Fibroblast of skin of right quadriceps (primary cell): ENCODE data around the gene VPS13D.
A peak's percentile ranks its signal among the peaks of the same experiment; 100 is the strongest.
"Not testable (repeated sequence)": the region's sequence is repeated elsewhere in the genome, so short reads cannot be mapped to it uniquely, and the experiment has no call there.

Experiments used
- DNase-seq: peaks from one replicate; pipeline ENCODE4 v3.0.0-alpha.2; 2013

Gene VPS13D

GRCh38 chr1:12499539-12500240 lies 269.9 kb downstream of the VPS13D start:
- peak; percentile 73 for DNase-seq

- peak; percentile 84 for DNase-seq
Measured at GRCh38 chr1:12501661-12502060, 271.8 kb downstream of the VPS13D start.

- no peak for DNase-seq
Measured at GRCh38 chr1:12502336-12503109, 272.7 kb downstream of the VPS13D start.

- DNase-seq, result no peak
Measured at GRCh38 chr1:12503709-12504108, 273.9 kb downstream of the VPS13D start.

- no peak for DNase-seq
Measured at GRCh38 chr1:12504601-12505000, 274.8 kb downstream of the VPS13D start.

- DNase-seq, result no peak
Measured at GRCh38 chr1:12505231-12505630, 275.4 kb downstream of the VPS13D start.

- no peak for DNase-seq
Measured at GRCh38 chr1:12505639-12506280, 275.9 kb downstream of the VPS13D start.

- DNase-seq, result no peak
Measured at GRCh38 chr1:12506281-12507280, 276.8 kb downstream of the VPS13D start.

- DNase-seq, result no peak
Measured at GRCh38 chr1:12507631-12508030, 277.8 kb downstream of the VPS13D start.

GRCh38 chr1:12508849-12509248 lies 279.0 kb downstream of the VPS13D start:
- DNase-seq, result no peak

GRCh38 chr1:12511128-12511484 lies 281.3 kb downstream of the VPS13D start:
- no peak for DNase-seq

- DNase-seq, result peak; percentile 11
Measured at GRCh38 chr1:12511516-12512468, 282.0 kb downstream of the VPS13D start.

GRCh38 chr1:12513181-12513580 lies 283.4 kb downstream of the VPS13D start:
- no peak for DNase-seq

- no peak for DNase-seq
Measured at GRCh38 chr1:12514590-12514989, 284.8 kb downstream of the VPS13D start.

- no peak for DNase-seq
Measured at GRCh38 chr1:12515234-12515633, 285.4 kb downstream of the VPS13D start.

GRCh38 chr1:12516741-12517140 lies 286.9 kb downstream of the VPS13D start:
- DNase-seq, result no peak

GRCh38 chr1:12518931-12519692 lies 289.3 kb downstream of the VPS13D start:
- DNase-seq, result peak; percentile 56

GRCh38 chr1:12519693-12520364 lies 290.0 kb downstream of the VPS13D start:
- DNase-seq, result no peak

GRCh38 chr1:12521096-12521495 lies 291.3 kb downstream of the VPS13D start:
- DNase-seq, result no peak

GRCh38 chr1:12522780-12523179 lies 292.9 kb downstream of the VPS13D start:
- not testable (repeated sequence) for DNase-seq
